WTC11 (cell line): ENCODE data around the gene AK9. TPM values are rescaled to one million over a fixed set of nuclear protein-coding genes. Genes with fewer than 3 reads are reported as not detected.
A peak's percentile ranks its signal among the peaks of the same experiment; 100 is the strongest.

ENCODE experiments used
- ATAC-seq: fragments of 200-7000 bp; cut with Tn5 transposase; 2 replicates; pipeline ENCODE4 v1.10.0; 2021; ENCODE audit warnings: mild to moderate bottlenecking, moderate library complexity
- CTCF ChIA-PET: fragments of 300-600 bp; sonication (Branson Sonifier 250); formaldehyde crosslinking; loops from one replicate; lab custom pipeline; 2021; ENCODE audit warnings: antibody characterized with exemption; lab: Charles Lee
- POLR2A ChIA-PET: fragments of 350-600 bp; sonication (Branson Sonifier 250); formaldehyde crosslinking; loops from one replicate; lab custom pipeline; 2021; ENCODE audit warnings: antibody characterized with exemption; lab: Charles Lee
- DNase-seq: peaks from one replicate; pipeline ENCODE4 v3.0.0; 2021; ENCODE audit warnings: low spot score
- H3K27ac Mint-ChIP-seq: 2 replicates; pipeline ENCODE4 v1.8.0; 2021; ENCODE audit warnings: mixed read lengths
- H3K27me3 Mint-ChIP-seq: 2 replicates; pipeline ENCODE4 v1.8.0; 2021; ENCODE audit warnings: low read depth, mild to moderate bottlenecking, moderate library complexity, mixed read lengths
- H3K36me3 Mint-ChIP-seq: 2 replicates; pipeline ENCODE4 v1.8.0; 2021; ENCODE audit warnings: mixed read lengths
- H3K4me1 Mint-ChIP-seq: 2 replicates; pipeline ENCODE4 v1.8.0; 2022; ENCODE audit warnings: mixed read lengths
- H3K4me3 Mint-ChIP-seq: 2 replicates; pipeline ENCODE4 v1.8.0; 2021; ENCODE audit warnings: mild to moderate bottlenecking, moderate library complexity, mixed read lengths
- H3K9me3 Mint-ChIP-seq: 2 replicates; pipeline ENCODE4 v1.8.0; 2021; ENCODE audit warnings: mixed read lengths
- EMX1 ChIP-seq: fragments of 250-450 bp; sonication (Bioruptor Pico); IDR thresholded peaks from 2 replicates; pipeline ENCODE4 v1.8.0; 2021; ENCODE audit warnings: mild to moderate bottlenecking
- ESRRA ChIP-seq: sonication (generic); formaldehyde crosslinking; IDR thresholded peaks from 2 replicates; pipeline ENCODE4 v1.8.1; 2022; ENCODE audit warnings: mild to moderate bottlenecking, missing genetic modification reagents, borderline replicate concordance
- FOXK1 ChIP-seq: sonication (generic); formaldehyde crosslinking; IDR thresholded peaks from 2 replicates; pipeline ENCODE4 v1.8.0; 2022; ENCODE audit warnings: mild to moderate bottlenecking, moderate library complexity, missing genetic modification reagents
- FOXP1 ChIP-seq: sonication (generic); formaldehyde crosslinking; IDR thresholded peaks from 2 replicates; pipeline ENCODE4 v1.8.0; 2022; ENCODE audit warnings: missing genetic modification reagents, mild to moderate bottlenecking, moderate library complexity, borderline replicate concordance
- GTF2I ChIP-seq: fragments of 250-450 bp; sonication (Bioruptor Pico); conservative IDR thresholded peaks from 2 replicates; pipeline ENCODE4 v1.4.0; 2021; ENCODE audit warnings: mild to moderate bottlenecking
- KAT7 ChIP-seq: sonication (generic); formaldehyde crosslinking; IDR thresholded peaks from 2 replicates; pipeline ENCODE4 v1.8.1; 2023; ENCODE audit warnings: missing genetic modification reagents, mild to moderate bottlenecking, borderline replicate concordance
- MYBL2 ChIP-seq: sonication (generic); formaldehyde crosslinking; IDR thresholded peaks from 2 replicates; pipeline ENCODE4 v1.8.1; 2023; ENCODE audit warnings: mild to moderate bottlenecking, moderate library complexity, missing genetic modification reagents
- NFATC4 ChIP-seq: fragments of 250-450 bp; sonication (Bioruptor Pico); IDR thresholded peaks from 2 replicates; pipeline ENCODE4 v1.9.0; 2021; ENCODE audit warnings: mild to moderate bottlenecking
- NFYB ChIP-seq: sonication (generic); formaldehyde crosslinking; conservative IDR thresholded peaks from 2 replicates; pipeline ENCODE4 v1.8.0; 2022; ENCODE audit warnings: low read depth, missing genetic modification reagents
- NR1H2 ChIP-seq: sonication (generic); formaldehyde crosslinking; IDR thresholded peaks from 2 replicates; pipeline ENCODE4 v1.9.0; 2021; ENCODE audit warnings: mild to moderate bottlenecking, moderate library complexity, missing genetic modification reagents
- NR2C2 ChIP-seq: sonication (generic); formaldehyde crosslinking; IDR thresholded peaks from 2 replicates; pipeline ENCODE4 v1.8.0; 2022; ENCODE audit warnings: mild to moderate bottlenecking, missing genetic modification reagents
- NR3C1 ChIP-seq: sonication (generic); formaldehyde crosslinking; conservative IDR thresholded peaks from 2 replicates; pipeline ENCODE4 v1.8.1; 2023; ENCODE audit warnings: low read depth, mild to moderate bottlenecking, missing genetic modification reagents
- PREB ChIP-seq: sonication (generic); formaldehyde crosslinking; IDR thresholded peaks from 2 replicates; pipeline ENCODE4 v1.8.1; 2022; ENCODE audit warnings: mild to moderate bottlenecking, missing genetic modification reagents, moderate library complexity, borderline replicate concordance
- TCF7 ChIP-seq: sonication (generic); formaldehyde crosslinking; IDR thresholded peaks from 2 replicates; pipeline ENCODE4 v1.8.0; 2022; ENCODE audit warnings: mild to moderate bottlenecking, low read depth, missing genetic modification reagents, moderate library complexity
- TEAD4 ChIP-seq: sonication (generic); formaldehyde crosslinking; IDR thresholded peaks from 2 replicates; pipeline ENCODE4 v1.8.0; 2022; ENCODE audit warnings: mild to moderate bottlenecking, missing genetic modification reagents
- TP53 ChIP-seq: sonication (generic); formaldehyde crosslinking; IDR thresholded peaks from 2 replicates; pipeline ENCODE4 v1.8.1; 2023; ENCODE audit warnings: mild to moderate bottlenecking, missing genetic modification reagents
- USF1 ChIP-seq: sonication (generic); formaldehyde crosslinking; IDR thresholded peaks from 2 replicates; pipeline ENCODE4 v1.8.0; 2022; ENCODE audit warnings: mild to moderate bottlenecking, missing genetic modification reagents
- ZBTB21 ChIP-seq: sonication (generic); formaldehyde crosslinking; IDR thresholded peaks from 2 replicates; pipeline ENCODE4 v1.8.1; 2023; ENCODE audit warnings: mild to moderate bottlenecking, missing genetic modification reagents, borderline replicate concordance
- ZNF121 ChIP-seq: sonication (generic); formaldehyde crosslinking; IDR thresholded peaks from 2 replicates; pipeline ENCODE4 v1.8.0; 2023; ENCODE audit warnings: missing genetic modification reagents
- ZNF232 ChIP-seq: sonication (generic); formaldehyde crosslinking; IDR thresholded peaks from 2 replicates; pipeline ENCODE4 v1.8.0; 2022; ENCODE audit warnings: mild to moderate bottlenecking, missing genetic modification reagents
- ZNF671 ChIP-seq: fragments of 250-450 bp; sonication (Bioruptor Pico); IDR thresholded peaks from 2 replicates; pipeline ENCODE4 v1.8.0; 2021; ENCODE audit warnings: mild to moderate bottlenecking
- total RNA-seq: library from RNA; stranded (reverse); gene quantifications from 3 replicates; pipeline ENCODE4 v1.2.3, GENCODE V29; 2021
- TF ChIP-seq, protein P1 (sequence below): fragments of 200-600 bp; IDR thresholded peaks from 2 replicates; pipeline ENCODE4 v1.8.0; 2022; ENCODE audit warnings: antibody characterized with exemption

Gene AK9
- total RNA-seq, 1 experiment from 2014 or later: 3.7 TPM

DNA sequence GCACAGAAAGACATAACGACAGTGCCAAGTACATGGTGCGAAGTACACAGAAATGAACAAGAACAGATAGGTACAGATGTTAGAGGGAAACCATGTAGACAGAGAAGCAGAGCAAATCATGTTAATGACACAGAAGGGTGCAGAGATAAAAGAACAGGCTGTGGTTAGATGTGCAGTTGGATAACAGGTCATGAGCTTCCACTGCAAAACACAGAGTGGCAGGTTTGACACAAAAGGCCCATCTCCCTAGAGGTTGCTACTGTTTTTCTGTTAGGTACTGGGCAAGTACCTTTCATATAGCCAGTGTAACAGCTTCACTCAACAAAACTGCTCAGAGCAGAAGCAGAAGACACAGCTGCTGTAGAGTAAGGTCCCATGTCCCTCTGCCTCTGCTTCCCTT lies 84.6 kb downstream of the AK9 start:
- ChIA-PET CTCF (no interaction called here), POLR2A (no interaction called here)
- no peak for TF ChIP-seq ZNF121
- no peak for TF ChIP-seq KAT7 (CRISPR knock-in tag)
- no peak for TF ChIP-seq ZNF232
- TF ChIP-seq NR2C2 (CRISPR knock-in tag): no peak
- TF ChIP-seq EMX1 (CRISPR knock-in tag): no peak
- no peak for TF ChIP-seq ESRRA (CRISPR knock-in tag)
- TF ChIP-seq FOXP1: no peak
- no peak for TF ChIP-seq NR1H2
- no peak for TF ChIP-seq TCF7 (CRISPR knock-in tag)
- no peak for TF ChIP-seq TP53 (CRISPR knock-in tag)
- TF ChIP-seq ZNF671: no peak
- no peak for TF ChIP-seq ZBTB21
- no peak for TF ChIP-seq NR3C1 (CRISPR knock-in tag)
- TF ChIP-seq MYBL2: no peak
- no peak for TF ChIP-seq PREB (CRISPR knock-in tag)
- TF ChIP-seq NFYB (CRISPR knock-in tag): no peak
- TF ChIP-seq USF1 (CRISPR knock-in tag): no peak
- TF ChIP-seq TEAD4 (CRISPR knock-in tag): no peak
- TF ChIP-seq, protein P1, sequence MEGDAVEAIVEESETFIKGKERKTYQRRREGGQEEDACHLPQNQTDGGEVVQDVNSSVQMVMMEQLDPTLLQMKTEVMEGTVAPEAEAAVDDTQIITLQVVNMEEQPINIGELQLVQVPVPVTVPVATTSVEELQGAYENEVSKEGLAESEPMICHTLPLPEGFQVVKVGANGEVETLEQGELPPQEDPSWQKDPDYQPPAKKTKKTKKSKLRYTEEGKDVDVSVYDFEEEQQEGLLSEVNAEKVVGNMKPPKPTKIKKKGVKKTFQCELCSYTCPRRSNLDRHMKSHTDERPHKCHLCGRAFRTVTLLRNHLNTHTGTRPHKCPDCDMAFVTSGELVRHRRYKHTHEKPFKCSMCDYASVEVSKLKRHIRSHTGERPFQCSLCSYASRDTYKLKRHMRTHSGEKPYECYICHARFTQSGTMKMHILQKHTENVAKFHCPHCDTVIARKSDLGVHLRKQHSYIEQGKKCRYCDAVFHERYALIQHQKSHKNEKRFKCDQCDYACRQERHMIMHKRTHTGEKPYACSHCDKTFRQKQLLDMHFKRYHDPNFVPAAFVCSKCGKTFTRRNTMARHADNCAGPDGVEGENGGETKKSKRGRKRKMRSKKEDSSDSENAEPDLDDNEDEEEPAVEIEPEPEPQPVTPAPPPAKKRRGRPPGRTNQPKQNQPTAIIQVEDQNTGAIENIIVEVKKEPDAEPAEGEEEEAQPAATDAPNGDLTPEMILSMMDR: no peak
- TF ChIP-seq NFATC4 (CRISPR knock-in tag): no peak
- no peak for ATAC-seq
- DNase-seq: no peak
- H3K4me3 Mint-ChIP-seq: no peak overlapping the region
- H3K27ac Mint-ChIP-seq: no peak overlapping the region
- H3K4me1 Mint-ChIP-seq: no peaks in the 10 kb centered on the region
- peaks cover 27% of the 10 kb centered on the region for H3K9me3 Mint-ChIP-seq
- no peaks in the 10 kb centered on the region; the same call in none of the 2 replicates for H3K27me3 Mint-ChIP-seq
- H3K36me3 Mint-ChIP-seq: peaks cover 21% of the 10 kb centered on the region

DNA sequence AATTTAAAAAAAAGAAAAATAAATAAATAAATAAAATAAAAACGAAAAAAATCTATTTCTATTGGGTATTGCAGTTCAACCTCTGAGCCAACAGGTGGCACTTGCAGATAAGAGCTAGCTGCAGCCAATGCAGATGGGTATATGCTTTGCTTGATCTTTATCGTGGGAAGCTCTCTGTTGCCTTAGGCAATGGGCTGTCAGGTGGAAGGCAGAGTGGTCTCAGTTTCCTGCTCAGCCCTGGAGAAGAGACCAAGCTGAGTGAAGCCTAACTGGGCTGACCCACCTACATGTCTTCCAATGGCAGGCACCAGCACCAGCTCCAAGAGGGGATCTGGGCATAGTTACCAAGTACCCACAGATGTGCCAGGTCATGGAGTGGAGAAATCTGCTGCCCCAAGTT lies 95.0 kb downstream of the AK9 start:
- H3K4me3 Mint-ChIP-seq: no peak overlapping the region
- ATAC-seq (peak; percentile 83), DNase-seq (peak; percentile 20)
- no peak overlapping the region for H3K27ac Mint-ChIP-seq
- H3K9me3 Mint-ChIP-seq: peaks cover 30% of the 10 kb centered on the region
- H3K36me3 Mint-ChIP-seq: 0 out of 2 replicates have a peak, but pooled peaks cover under 1% of the 10 kb centered on the region
- TF ChIP-seq FOXK1 (CRISPR knock-in tag) (no peak), NR1H2 (no peak), GTF2I (no peak)
- TF ChIP-seq, protein P1: peak; percentile 31
- H3K27me3 Mint-ChIP-seq: peaks cover under 1% of the 10 kb centered on the region
- CTCF ChIA-PET: interaction anchor here (0.6 to 1.4 kb wide), 20 partner anchors 8 to 533 kb away, joined by 3 to 20 read pairs (median 4); partner anchors contain the start of genes AK9 and FIG4
- no peaks in the 10 kb centered on the region for H3K4me1 Mint-ChIP-seq
- POLR2A ChIA-PET: no interaction called here
